Right atrium auricular region (tissue), 2 donors: ENCODE measurements around the gene ONECUT3. TPM values are rescaled to one million over a fixed set of nuclear protein-coding genes. Genes with fewer than 3 reads are reported as not detected.

Experiments used
- DNase-seq: peaks from one replicate; pipeline ENCODE4 v3.0.0-alpha.2; 2019; ENCODE audit warnings: low spot score
- H3K27ac ChIP-seq, 2 donors: fragments of 200-600 bp; sonication (generic); 1 replicate in 1 of 2; 2 replicates in 1 of 2; pipeline ENCODE4 v1.5.1; 2016 to 2019
- H3K27me3 ChIP-seq, 2 donors: fragments of 200-600 bp; sonication (generic); one replicate each; pipeline versions ENCODE4 v1.5.1 to v1.6.0; 2017 to 2019
- H3K36me3 ChIP-seq: fragments of 200-600 bp; sonication (generic); one replicate; pipeline ENCODE4 v1.5.1; 2016
- H3K4me1 ChIP-seq, 2 donors: fragments of 200-600 bp; sonication (generic); one replicate each; pipeline versions ENCODE4 v1.5.1 to v1.6.0; 2017 to 2019
- H3K4me3 ChIP-seq, 2 donors: fragments of 200-600 bp; sonication (generic); 1 replicate in 1 of 2; 2 replicates in 1 of 2; pipeline ENCODE4 v1.5.1; 2017 to 2019; ENCODE audit warnings: mild to moderate bottlenecking in 1 of 2, moderate library complexity in 1 of 2
- H3K9me3 ChIP-seq, 2 donors: fragments of 200-600 bp; sonication (generic); one replicate each; pipeline ENCODE4 v1.5.1; 2019
- CTCF ChIP-seq, 2 donors: fragments of 200-600 bp; sonication (generic); IDR thresholded peaks; one replicate each; pipeline ENCODE4 v1.5.1; 2019; ENCODE audit warnings: antibody characterized with exemption in 2 of 2
- total RNA-seq, 2 donors: library from RNA; depleted of rRNA; stranded (reverse); fragments of >200 nt; gene quantifications; one replicate each; pipeline ENCODE4 v1.1.0, GENCODE V29; 2016

The ONECUT3 gene
- total RNA-seq, 2 donors from 2014 or later = not detected

GRCh38 chr19:1815605-1816529 is 62.6 kb downstream of the ONECUT3 start:
- Histone ChIP-seq H3K27ac (no peak overlapping the region), H3K36me3 (peaks cover 58% of the 10 kb centered on the region), H3K4me1 (peaks cover 0 to 24% of the 10 kb centered on the region in 2 donors), H3K9me3 (no peaks in the 10 kb centered on the region), H3K27me3 (no peaks in the 10 kb centered on the region), H3K4me3 (no peak overlapping the region)
- no peak for DNase-seq
- TF ChIP-seq CTCF (IDR thresholded peaks at IDR 0.05) = no peak

GRCh38 chr19:1816530-1817298 is 63.4 kb downstream of the ONECUT3 start:
- H3K36me3 ChIP-seq = peaks cover 67% of the 10 kb centered on the region
- no peak for DNase-seq
- no peak overlapping the region for H3K27ac ChIP-seq
- H3K4me3 ChIP-seq = no peak overlapping the region
- H3K27me3 ChIP-seq = no peaks in the 10 kb centered on the region
- no peaks in the 10 kb centered on the region for H3K9me3 ChIP-seq
- H3K4me1 ChIP-seq = peaks cover 0 to 18% of the 10 kb centered on the region in 2 donors
- TF ChIP-seq CTCF (IDR thresholded peaks at IDR 0.05) = no peak

- no peaks in the 10 kb centered on the region for H3K9me3 ChIP-seq
- H3K4me1 ChIP-seq = peaks cover 0 to 11% of the 10 kb centered on the region in 2 donors
- no peak overlapping the region for H3K4me3 ChIP-seq
- H3K36me3 ChIP-seq = peaks cover 76% of the 10 kb centered on the region
- H3K27me3 ChIP-seq = no peaks in the 10 kb centered on the region
- no peak for DNase-seq
- no peak overlapping the region for H3K27ac ChIP-seq
- TF ChIP-seq CTCF (IDR thresholded peaks at IDR 0.05) = no peak
Observed at GRCh38 chr19:1817553-1818179, 64.4 kb downstream of the ONECUT3 start.

- H3K27me3 ChIP-seq = no peaks in the 10 kb centered on the region
- no peak overlapping the region for H3K4me3 ChIP-seq
- H3K4me1 ChIP-seq = peaks cover 0 to under 1% of the 10 kb centered on the region in 2 donors
- H3K27ac ChIP-seq = no peak overlapping the region
- peaks cover 84% of the 10 kb centered on the region for H3K36me3 ChIP-seq
- DNase-seq = no peak
- no peak for TF ChIP-seq CTCF (IDR thresholded peaks at IDR 0.05)
- no peaks in the 10 kb centered on the region for H3K9me3 ChIP-seq
Observed at GRCh38 chr19:1818549-1819195, 65.4 kb downstream of the ONECUT3 start.
